K562 (cell line): ENCODE results near the gene PREX1. TPM values are rescaled to one million over a fixed set of nuclear protein-coding genes. Genes with fewer than 3 reads are reported as not detected.
A peak's percentile ranks its signal among the peaks of the same experiment; 100 is the strongest.

Source experiments
- ATAC-seq: fragments of 200-7000 bp; cut with Tn5 transposase; 3 replicates; pipeline ENCODE4 v1.9.1; 2020; ENCODE audit warnings: moderate library complexity
- BruUV-seq: library from RNA; stranded (reverse); fragments of 400-500 nt; replicated peaks from 2 replicates; lab custom pipeline; 2021; lab: Mats Ljungman, UMichigan
- CTCF ChIA-PET: fragments of 300-600 bp; formaldehyde crosslinking; extraction: SDS; loops from one replicate; lab custom pipeline; 2021; ENCODE audit warnings: low intra/inter-chr PET ratio; lab: Yijun Ruan, JAX
- POLR2A ChIA-PET: fragments of 300-600, 350-650 bp; sonication (Branson Sonifier 250); formaldehyde crosslinking; extraction: SDS; loops from one replicate; lab custom pipeline; 2021; ENCODE audit warnings: antibody characterized with exemption, inconsistent platforms; lab: Yijun Ruan, JAX
- DNase-seq, 4 experiments: peaks; one replicate each; pipeline versions ENCODE4 v3.0.0 to v3.0.0-alpha.2; 2011 to 2018; ENCODE audit warnings: low spot score in 3 of 4, mixed read lengths in 3 of 4; ENCODE audit errors: extremely low read depth in 1 of 4
- FAIRE-seq: peaks from 2 replicates; lab custom pipeline; 2011; peaks lifted over from hg19 to GRCh38; lab: Jason Lieb, UNC
- H2AFZ ChIP-seq: 2 replicates; pipeline ENCODE4 v1.6.0; 2011; ENCODE audit warnings: low read depth, low read length, control low read depth, inconsistent platforms
- H3K27ac ChIP-seq: fragments of 200-600 bp; 3 replicates; pipeline ENCODE4 v1.8.0; 2011; ENCODE audit warnings: low read depth, mild to moderate bottlenecking, control low read depth, inconsistent platforms, low read length, moderate library complexity, mixed read lengths; ENCODE audit errors: extremely low read depth
- H3K27me3 ChIP-seq, 2 experiments: fragments of 300-600 bp in 1 of 2; 2 replicates in 1 of 2; 3 replicates in 1 of 2; pipeline versions ENCODE4 v1.6.0 to v1.8.0; 2011; ENCODE audit warnings: inconsistent platforms in 2 of 2, low read length in 2 of 2, mild to moderate bottlenecking in 1 of 2, mixed read lengths in 1 of 2, moderate library complexity in 1 of 2; ENCODE audit not compliant: control insufficient read depth in 2 of 2, insufficient read depth in 2 of 2
- H3K36me3 ChIP-seq: fragments of 300-600 bp; 3 replicates; pipeline ENCODE4 v1.8.0; 2011; ENCODE audit warnings: mild to moderate bottlenecking, low read length, inconsistent platforms; ENCODE audit not compliant: control insufficient read depth, insufficient read depth
- H3K4me1 ChIP-seq, 2 experiments: fragments of 200-600 bp in 1 of 2; replicated peaks in 1 of 2; 2 replicates in 1 of 2; 3 replicates in 1 of 2; pipeline versions ENCODE4 v1.5.1 to v1.8.0; 2011; ENCODE audit warnings: inconsistent platforms in 2 of 2, low read length in 2 of 2, mild to moderate bottlenecking in 1 of 2, mixed read lengths in 1 of 2, moderate library complexity in 1 of 2; ENCODE audit not compliant: control insufficient read depth in 2 of 2, insufficient read depth in 2 of 2
- H3K4me2 ChIP-seq: 2 replicates; pipeline ENCODE4 v1.6.1; 2011; ENCODE audit warnings: low read length, control low read depth, inconsistent platforms, mixed read lengths; ENCODE audit not compliant: insufficient read depth
- H3K4me3 ChIP-seq: fragments of 200-600 bp; sonication (generic), shearing (Covaris generic); 2 replicates; pipeline ENCODE4 v1.5.1; 2016; ENCODE audit warnings: control low read depth, inconsistent platforms
- H3K79me2 ChIP-seq: fragments of 200-600 bp; 3 replicates; pipeline ENCODE4 v1.8.0; 2011; ENCODE audit warnings: low read length, inconsistent platforms; ENCODE audit not compliant: control insufficient read depth, insufficient read depth
- H3K9ac ChIP-seq, 2 experiments: 2 replicates each; pipeline versions ENCODE4 v1.6.0 to v1.6.1; 2011; ENCODE audit warnings: low read depth in 2 of 2, low read length in 2 of 2, control low read depth in 1 of 2, inconsistent platforms in 1 of 2, mild to moderate bottlenecking in 1 of 2, mixed read lengths in 1 of 2; ENCODE audit not compliant: insufficient read depth in 1 of 2
- H3K9me1 ChIP-seq: one replicate; pipeline ENCODE4 v1.6.0; 2011; ENCODE audit warnings: inconsistent platforms, mild to moderate bottlenecking, low read length, moderate library complexity; ENCODE audit not compliant: control insufficient read depth, insufficient read depth
- H3K9me3 ChIP-seq: replicated peaks from 2 replicates; pipeline ENCODE4 v1.5.1; 2011; ENCODE audit warnings: low read depth, low read length, inconsistent platforms; ENCODE audit not compliant: control insufficient read depth, insufficient read depth
- H4K20me1 ChIP-seq: replicated peaks from 2 replicates; pipeline ENCODE4 v1.6.1; 2011; ENCODE audit warnings: low read length, inconsistent platforms, mixed read lengths; ENCODE audit not compliant: control insufficient read depth, insufficient read depth
- ADNP ChIP-seq: fragments of 200-800 bp; sonication (Bioruptor generic); IDR thresholded peaks from 2 replicates; pipeline ENCODE4 v1.6.1; 2016; ENCODE audit warnings: missing genetic modification characterization, missing compliant biosample characterization
- HDAC1 ChIP-seq, 2 experiments: fragments of 450-650 bp; IDR thresholded peaks; 2 replicates each; pipeline ENCODE4 v1.6.1; 2016 to 2017; ENCODE audit warnings: inconsistent platforms in 1 of 2, mild to moderate bottlenecking in 1 of 2, moderate library complexity in 1 of 2
- WGBS: fragments of 100-300 bp; shearing (Covaris generic); methylation state at CpG from one replicate; pipeline ENCODE4 v1.1.6; 2016; ENCODE audit warnings: low coverage, mixed read lengths; ENCODE audit not compliant: insufficient coverage; ENCODE audit errors: missing lambda C conversion rate; 5-methylcytosine and 5-hydroxymethylcytosine counted together
- in situ Hi-C: fragments of 300-500 bp; cut with MboI; formaldehyde crosslinking; loops from 4 replicates; pipeline ENCODE4 v1.15.0; 2018; ENCODE audit warnings: inconsistent platforms, mixed read lengths
- intact Hi-C: fragments of 100-400 bp; cut with micrococcal nuclease; formaldehyde crosslinking; loops from 2 replicates; pipeline ENCODE4 v1.14.2; 2022
- polyA plus RNA-seq, 8 experiments: library from polyadenylated mRNA; depleted of rRNA in 4 of 8; stranded (reverse) in 5 of 8; unstranded in 3 of 8; fragments of >200 nt; fragmentation: Nextera tagmentation in 2 of 8; fragmentation: Illumina TruSeq in 1 of 8; extraction: Ambion mirVana in 2 of 8; extraction: Trizol in 1 of 8; gene quantifications; 2 replicates each; pipeline versions ENCODE4 v1.2.1 to v1.2.3, GENCODE V29; 2011 to 2014; ENCODE audit warnings: inconsistent platforms in 1 of 8, missing spikeins in 1 of 8
- total RNA-seq, 7 experiments: library from RNA; depleted of rRNA in 6 of 7; stranded (reverse); fragments of >200 nt in 6 of 7; fragmentation: Illumina TruSeq in 2 of 7; extraction: Trizol in 2 of 7; gene quantifications; 2 replicates each; pipeline versions ENCODE4 v1.2.1 to v1.2.3, GENCODE V29; 2011 to 2021; ENCODE audit warnings: low replicate concordance in 1 of 7
- TF ChIP-seq, protein P1 (sequence below), 2 experiments: fragments of 450-650 bp in 1 of 2; sonication (generic) in 1 of 2; formaldehyde crosslinking in 1 of 2; IDR thresholded peaks; 2 replicates each; pipeline versions ENCODE4 v1.7.1 to v1.9.0; 2016 to 2022; ENCODE audit warnings: inconsistent platforms in 1 of 2, mild to moderate bottlenecking in 1 of 2, missing genetic modification reagents in 1 of 2
- TF ChIP-seq, protein P2 (sequence below): IDR thresholded peaks from 2 replicates; pipeline ENCODE4 v1.6.1; 2016; ENCODE audit warnings: missing genetic modification characterization, missing compliant biosample characterization
- TF ChIP-seq, protein P3 (sequence below): fragments of 250-450 bp; sonication (Bioruptor Pico); IDR thresholded peaks from 2 replicates; pipeline ENCODE4 v1.5.0; 2020; ENCODE audit warnings: mild to moderate bottlenecking, borderline replicate concordance

Gene PREX1
- total and polyA plus RNA-seq, 9 of the 15 experiments (the other 6 are each of a cell fraction or from before 2014, with no cell fraction given), result 0.37 to 10.4 (median 4.8) TPM

DNA sequence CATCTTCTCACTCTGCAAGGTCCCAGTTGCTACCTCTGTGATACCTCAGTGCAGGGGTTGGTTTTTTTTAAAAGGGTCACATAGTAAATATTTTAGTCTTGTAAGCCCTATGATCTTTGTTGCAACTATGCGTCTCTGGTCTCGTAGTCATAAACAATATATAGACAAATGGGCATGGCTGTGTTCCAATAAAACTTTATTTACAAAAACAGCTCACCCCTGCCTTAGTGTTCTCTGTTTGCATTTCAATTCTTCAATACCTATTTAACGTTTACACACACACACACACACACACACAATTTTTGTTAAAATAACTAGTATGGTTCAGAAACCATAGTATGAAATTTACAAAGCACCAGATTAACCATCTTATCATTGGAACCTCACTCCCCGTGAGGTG is 216.8 kb downstream of the PREX1 start:
- H2AFZ ChIP-seq, result no peak overlapping the region
- 0% methylated on average over 4 of the region's 4 CpGs for WGBS
- H3K27me3 ChIP-seq, result peaks cover 2 to 39% of the 10 kb centered on the region in 2 experiments; a peak in 3 of 5 replicates
- intact Hi-C loops, result no loop called here
- ChIA-PET CTCF (no interaction called here), POLR2A (no interaction called here)
- in situ Hi-C loops, result no loop called here
- no peaks in the 10 kb centered on the region for H3K4me1 ChIP-seq
- DNase-seq, result no peak
- no peaks in the 10 kb centered on the region for H3K36me3 ChIP-seq
- BruUV-seq, result no TSS peak
- H3K27ac ChIP-seq, result no peak overlapping the region
- no peaks in the 10 kb centered on the region for H3K9me3 ChIP-seq
- ATAC-seq, result no peak
- H3K79me2 ChIP-seq, result no peaks in the 10 kb centered on the region
- no peak for FAIRE-seq
- no peak overlapping the region for H3K4me2 ChIP-seq
- no peaks in the 10 kb centered on the region for H3K9me1 ChIP-seq
- no peak overlapping the region for H3K9ac ChIP-seq
- H4K20me1 ChIP-seq, result no peaks in the 10 kb centered on the region
- TF ChIP-seq, protein P1, sequence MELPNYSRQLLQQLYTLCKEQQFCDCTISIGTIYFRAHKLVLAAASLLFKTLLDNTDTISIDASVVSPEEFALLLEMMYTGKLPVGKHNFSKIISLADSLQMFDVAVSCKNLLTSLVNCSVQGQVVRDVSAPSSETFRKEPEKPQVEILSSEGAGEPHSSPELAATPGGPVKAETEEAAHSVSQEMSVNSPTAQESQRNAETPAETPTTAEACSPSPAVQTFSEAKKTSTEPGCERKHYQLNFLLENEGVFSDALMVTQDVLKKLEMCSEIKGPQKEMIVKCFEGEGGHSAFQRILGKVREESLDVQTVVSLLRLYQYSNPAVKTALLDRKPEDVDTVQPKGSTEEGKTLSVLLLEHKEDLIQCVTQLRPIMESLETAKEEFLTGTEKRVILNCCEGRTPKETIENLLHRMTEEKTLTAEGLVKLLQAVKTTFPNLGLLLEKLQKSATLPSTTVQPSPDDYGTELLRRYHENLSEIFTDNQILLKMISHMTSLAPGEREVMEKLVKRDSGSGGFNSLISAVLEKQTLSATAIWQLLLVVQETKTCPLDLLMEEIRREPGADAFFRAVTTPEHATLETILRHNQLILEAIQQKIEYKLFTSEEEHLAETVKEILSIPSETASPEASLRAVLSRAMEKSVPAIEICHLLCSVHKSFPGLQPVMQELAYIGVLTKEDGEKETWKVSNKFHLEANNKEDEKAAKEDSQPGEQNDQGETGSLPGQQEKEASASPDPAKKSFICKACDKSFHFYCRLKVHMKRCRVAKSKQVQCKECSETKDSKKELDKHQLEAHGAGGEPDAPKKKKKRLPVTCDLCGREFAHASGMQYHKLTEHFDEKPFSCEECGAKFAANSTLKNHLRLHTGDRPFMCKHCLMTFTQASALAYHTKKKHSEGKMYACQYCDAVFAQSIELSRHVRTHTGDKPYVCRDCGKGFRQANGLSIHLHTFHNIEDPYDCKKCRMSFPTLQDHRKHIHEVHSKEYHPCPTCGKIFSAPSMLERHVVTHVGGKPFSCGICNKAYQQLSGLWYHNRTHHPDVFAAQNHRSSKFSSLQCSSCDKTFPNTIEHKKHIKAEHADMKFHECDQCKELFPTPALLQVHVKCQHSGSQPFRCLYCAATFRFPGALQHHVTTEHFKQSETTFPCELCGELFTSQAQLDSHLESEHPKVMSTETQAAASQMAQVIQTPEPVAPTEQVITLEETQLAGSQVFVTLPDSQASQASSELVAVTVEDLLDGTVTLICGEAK (IDR thresholded peaks at IDR 0.05), result peak; percentile 79
- TF ChIP-seq, protein P1 (CRISPR knock-in tag; IDR thresholded peaks at IDR 0.05), result no peak
- TF ChIP-seq HDAC1 (IDR thresholded peaks at IDR 0.05) (no peak), ADNP (tag) (no peak)
- TF ChIP-seq, protein P2, sequence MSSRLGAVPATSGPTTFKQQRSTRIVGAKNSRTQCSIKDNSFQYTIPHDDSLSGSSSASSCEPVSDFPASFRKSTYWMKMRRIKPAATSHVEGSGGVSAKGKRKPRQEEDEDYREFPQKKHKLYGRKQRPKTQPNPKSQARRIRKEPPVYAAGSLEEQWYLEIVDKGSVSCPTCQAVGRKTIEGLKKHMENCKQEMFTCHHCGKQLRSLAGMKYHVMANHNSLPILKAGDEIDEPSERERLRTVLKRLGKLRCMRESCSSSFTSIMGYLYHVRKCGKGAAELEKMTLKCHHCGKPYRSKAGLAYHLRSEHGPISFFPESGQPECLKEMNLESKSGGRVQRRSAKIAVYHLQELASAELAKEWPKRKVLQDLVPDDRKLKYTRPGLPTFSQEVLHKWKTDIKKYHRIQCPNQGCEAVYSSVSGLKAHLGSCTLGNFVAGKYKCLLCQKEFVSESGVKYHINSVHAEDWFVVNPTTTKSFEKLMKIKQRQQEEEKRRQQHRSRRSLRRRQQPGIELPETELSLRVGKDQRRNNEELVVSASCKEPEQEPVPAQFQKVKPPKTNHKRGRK (tag), result no peak
- TF ChIP-seq, protein P3, sequence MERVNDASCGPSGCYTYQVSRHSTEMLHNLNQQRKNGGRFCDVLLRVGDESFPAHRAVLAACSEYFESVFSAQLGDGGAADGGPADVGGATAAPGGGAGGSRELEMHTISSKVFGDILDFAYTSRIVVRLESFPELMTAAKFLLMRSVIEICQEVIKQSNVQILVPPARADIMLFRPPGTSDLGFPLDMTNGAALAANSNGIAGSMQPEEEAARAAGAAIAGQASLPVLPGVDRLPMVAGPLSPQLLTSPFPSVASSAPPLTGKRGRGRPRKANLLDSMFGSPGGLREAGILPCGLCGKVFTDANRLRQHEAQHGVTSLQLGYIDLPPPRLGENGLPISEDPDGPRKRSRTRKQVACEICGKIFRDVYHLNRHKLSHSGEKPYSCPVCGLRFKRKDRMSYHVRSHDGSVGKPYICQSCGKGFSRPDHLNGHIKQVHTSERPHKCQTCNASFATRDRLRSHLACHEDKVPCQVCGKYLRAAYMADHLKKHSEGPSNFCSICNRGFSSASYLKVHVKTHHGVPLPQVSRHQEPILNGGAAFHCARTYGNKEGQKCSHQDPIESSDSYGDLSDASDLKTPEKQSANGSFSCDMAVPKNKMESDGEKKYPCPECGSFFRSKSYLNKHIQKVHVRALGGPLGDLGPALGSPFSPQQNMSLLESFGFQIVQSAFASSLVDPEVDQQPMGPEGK (CRISPR knock-in tag), result no peak
- H3K4me3 ChIP-seq, result no peak overlapping the region
